AG09309 (cell line): ENCODE measurements around the gene HLA-DQA1.
"Not testable (repeated sequence)": the region's sequence is repeated elsewhere in the genome, so short reads cannot be mapped to it uniquely, and the experiment has no call there.

Experiments used
- DNase-seq: peaks from one replicate; pipeline ENCODE4 v3.0.0-alpha.2; 2010; ENCODE audit warnings: low read depth
- H3K4me3 ChIP-seq: 2 replicates; pipeline ENCODE4 v1.5.1; 2011; ENCODE audit warnings: mild to moderate bottlenecking, low read depth, low read length, moderate library complexity; ENCODE audit not compliant: control insufficient read depth
- CTCF ChIP-seq: IDR thresholded peaks from 2 replicates; pipeline ENCODE4 v1.5.1; 2011; ENCODE audit warnings: mild to moderate bottlenecking, low read depth, low read length, inconsistent platforms; ENCODE audit not compliant: insufficient read depth, control insufficient read depth; ENCODE audit errors: missing control alignments

Gene HLA-DQA1

GRCh38 chr6:32642720-32643106 is 5.5 kb downstream of the HLA-DQA1 start:
- no peak overlapping the region for H3K4me3 ChIP-seq
- TF ChIP-seq CTCF: no peak
- no peak for DNase-seq

- DNase-seq: no peak
- no peak overlapping the region for H3K4me3 ChIP-seq
- no peak for TF ChIP-seq CTCF
Measured at GRCh38 chr6:32643904-32644303, 6.7 kb downstream of the HLA-DQA1 start.

DNA sequence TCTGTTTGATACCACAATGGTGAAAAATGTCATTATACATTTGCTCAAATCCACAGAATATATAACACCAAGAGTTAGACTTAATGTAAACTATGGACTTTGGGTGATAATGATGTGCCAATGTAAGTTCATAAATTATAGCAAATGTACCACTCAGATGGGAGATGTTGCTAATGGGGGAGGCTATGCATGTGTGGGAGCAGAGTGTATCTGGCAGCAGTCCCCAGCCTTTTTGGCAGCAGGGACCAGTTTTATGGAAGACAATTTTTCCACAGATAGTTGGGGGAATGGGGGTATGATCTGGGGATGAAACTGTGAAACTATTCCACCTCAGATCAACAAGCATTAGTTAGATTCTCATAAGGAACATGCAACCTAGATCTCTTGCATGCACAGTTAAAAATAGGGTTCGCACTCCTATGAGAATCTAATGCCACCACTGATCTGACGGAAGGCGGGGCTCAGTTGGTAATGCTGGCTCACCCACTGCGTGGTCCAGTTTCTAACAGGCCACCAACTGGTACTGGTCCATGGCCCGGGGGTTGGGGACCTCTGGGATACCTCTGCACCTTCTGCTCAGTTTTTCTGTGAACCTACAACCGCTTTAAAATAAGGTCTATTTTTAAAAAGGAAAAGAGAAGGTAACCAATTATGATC is 8.0 kb downstream of the HLA-DQA1 start:
- no peak overlapping the region for H3K4me3 ChIP-seq
- no peak for TF ChIP-seq CTCF
- no peak for DNase-seq

DNA sequence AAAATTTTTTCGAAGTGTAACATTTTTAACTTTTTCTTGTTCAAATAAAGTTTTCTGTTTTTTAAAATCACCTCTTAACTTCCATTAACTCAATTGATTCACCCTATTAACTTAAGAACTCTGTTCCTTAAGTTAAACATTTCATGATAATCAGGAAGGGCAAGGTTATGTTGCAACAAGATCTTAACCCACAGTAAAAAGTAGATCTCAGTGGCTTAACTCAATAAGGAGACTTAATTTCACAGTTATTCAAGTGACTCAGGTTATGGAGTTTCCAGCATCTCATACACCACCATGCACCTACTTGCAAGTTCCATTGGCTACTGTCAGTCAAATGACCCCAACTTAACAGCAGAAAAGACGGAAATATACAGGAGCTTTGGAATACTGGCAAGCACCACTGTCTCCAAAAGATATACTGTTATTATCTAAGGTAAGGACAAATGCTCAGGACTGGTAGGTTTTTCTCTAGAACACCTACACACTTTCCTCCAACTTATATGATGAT is 18.1 kb downstream of the HLA-DQA1 start:
- TF ChIP-seq CTCF: no peak
- no peak overlapping the region for H3K4me3 ChIP-seq
- DNase-seq: no peak

- not testable (repeated sequence) for H3K4me3 ChIP-seq, DNase-seq
Measured at GRCh38 chr6:32657329-32657728, 20.1 kb downstream of the HLA-DQA1 start.

GRCh38 chr6:32657819-32658218 is 20.6 kb downstream of the HLA-DQA1 start:
- H3K4me3 ChIP-seq: not testable (repeated sequence)

GRCh38 chr6:32658268-32658897 is 21.2 kb downstream of the HLA-DQA1 start:
- no peak for DNase-seq
- TF ChIP-seq CTCF: no peak

More at GRCh38 chr6:32657819-32658218, 20.6 kb downstream of the HLA-DQA1 start:
- not testable (repeated sequence) for DNase-seq

More at GRCh38 chr6:32658268-32658897, 21.2 kb downstream of the HLA-DQA1 start:
- H3K4me3 ChIP-seq: no peak overlapping the region
